ENCODE results near the gene CACYBP. TPM values are rescaled to one million over a fixed set of nuclear protein-coding genes. Genes with fewer than 3 reads are reported as not detected.

Gene CACYBP
- total RNA-seq, 1 experiment from 2014 or later, result 194 TPM

DNA sequence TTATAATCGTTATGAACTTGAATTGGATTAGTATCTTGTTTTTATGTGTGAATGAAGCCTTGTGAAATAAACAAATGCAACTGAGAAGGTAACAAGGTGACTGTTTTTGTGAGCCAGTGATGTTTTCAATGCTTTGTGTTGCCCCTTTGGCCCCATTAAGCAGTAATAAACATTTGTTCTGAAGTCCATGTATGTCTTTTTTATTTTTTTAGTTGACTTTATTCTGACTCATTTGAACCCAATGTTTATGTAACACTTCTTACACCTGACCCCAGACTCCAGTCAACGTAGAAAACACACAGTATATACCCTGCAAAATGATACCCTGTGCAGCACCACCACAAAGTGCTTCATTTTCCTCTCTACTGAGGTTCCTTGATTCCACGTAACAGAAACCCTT lies 4.6 kb upstream of the CACYBP start (continued):
- TF ChIP-seq CBX3 (IDR thresholded peaks at IDR 0.05; ENCODE audit: low read depth) (no peak), ELF1 (IDR thresholded peaks at IDR 0.05; ENCODE audit: borderline replicate concordance, low read depth) (no peak), YY1 (IDR thresholded peaks at IDR 0.05; ENCODE audit: extremely low read depth, insufficient replicate concordance, low read depth, low read length) (no peak), ZNF274 (IDR thresholded peaks at IDR 0.05; ENCODE audit: low read depth, low read length) (no peak), SRF (IDR thresholded peaks at IDR 0.05; ENCODE audit: low read depth) (no peak), ZFX (IDR thresholded peaks at IDR 0.05) (no peak)
- TF ChIP-seq, protein P1, sequence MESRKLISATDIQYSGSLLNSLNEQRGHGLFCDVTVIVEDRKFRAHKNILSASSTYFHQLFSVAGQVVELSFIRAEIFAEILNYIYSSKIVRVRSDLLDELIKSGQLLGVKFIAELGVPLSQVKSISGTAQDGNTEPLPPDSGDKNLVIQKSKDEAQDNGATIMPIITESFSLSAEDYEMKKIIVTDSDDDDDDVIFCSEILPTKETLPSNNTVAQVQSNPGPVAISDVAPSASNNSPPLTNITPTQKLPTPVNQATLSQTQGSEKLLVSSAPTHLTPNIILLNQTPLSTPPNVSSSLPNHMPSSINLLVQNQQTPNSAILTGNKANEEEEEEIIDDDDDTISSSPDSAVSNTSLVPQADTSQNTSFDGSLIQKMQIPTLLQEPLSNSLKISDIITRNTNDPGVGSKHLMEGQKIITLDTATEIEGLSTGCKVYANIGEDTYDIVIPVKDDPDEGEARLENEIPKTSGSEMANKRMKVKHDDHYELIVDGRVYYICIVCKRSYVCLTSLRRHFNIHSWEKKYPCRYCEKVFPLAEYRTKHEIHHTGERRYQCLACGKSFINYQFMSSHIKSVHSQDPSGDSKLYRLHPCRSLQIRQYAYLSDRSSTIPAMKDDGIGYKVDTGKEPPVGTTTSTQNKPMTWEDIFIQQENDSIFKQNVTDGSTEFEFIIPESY (IDR thresholded peaks at IDR 0.05; ENCODE audit: extremely low read depth, insufficient replicate concordance, low read length), result no peak

DNA sequence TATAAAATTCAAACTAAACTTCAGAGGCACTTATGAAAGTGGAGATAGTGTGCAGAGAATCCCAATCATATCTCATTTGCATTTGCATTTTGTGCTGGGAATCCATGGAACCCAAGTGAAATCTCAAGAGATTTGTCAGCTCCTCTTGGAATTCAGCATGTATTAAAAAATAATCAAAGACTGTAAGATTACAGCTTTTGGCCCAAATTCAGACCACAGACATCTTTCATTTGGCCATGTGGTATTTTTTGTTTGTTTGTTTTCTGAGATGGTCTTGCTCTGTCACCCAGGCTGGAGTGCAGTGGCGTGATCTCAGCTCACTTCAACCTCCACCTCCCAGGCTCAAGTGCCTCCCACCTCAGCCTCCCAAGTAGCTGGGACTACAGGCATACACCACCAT lies 3.8 kb upstream of the CACYBP start:
- no TSS peak for BruUV-seq (replicated peaks)
- Histone ChIP-seq H3K79me2 (ENCODE audit: insufficient read depth, low read length) (peaks cover 19% of the 10 kb centered on the region), H3K27me3 (ENCODE audit: insufficient read depth, low read length) (no peaks in the 10 kb centered on the region), H3K9me3 (ENCODE audit: control insufficient read depth in 1 of 2, insufficient read depth in 1 of 2, low read depth in 1 of 2, low read length in 2 of 2) (no peaks in the 10 kb centered on the region), H3K27ac (ENCODE audit: low read depth, low read length) (no peak overlapping the region), H3K36me3 (ENCODE audit: control insufficient read depth in 1 of 2, insufficient read depth in 2 of 2, low read length in 2 of 2) (no peaks in the 10 kb centered on the region), H3K4me3 (replicated peaks in 1 of 2; ENCODE audit: low read depth in 1 of 2, low read length in 2 of 2) (no peak overlapping the region), H4K20me1 (ENCODE audit: insufficient read depth) (peaks cover 3% of the 10 kb centered on the region; the same call in 1 of the 2 replicates), H3K9ac (ENCODE audit: low read length) (no peak overlapping the region), H3K9me2 (ENCODE audit: insufficient read depth) (no peaks in the 10 kb centered on the region), H3K4me1 (ENCODE audit: control insufficient read depth in 1 of 2, insufficient read depth in 2 of 2, low read length in 2 of 2) (peaks cover 4 to 18% of the 10 kb centered on the region in 2 experiments; a peak in 3 of 4 replicates), H2AFZ (ENCODE audit: low read depth, low read length, poor library complexity, severe bottlenecking) (no peak overlapping the region), H3K4me2 (ENCODE audit: low read length) (no peak overlapping the region)
- no peak for ATAC-seq
- TF ChIP-seq TCF7L2 (IDR thresholded peaks at IDR 0.05; ENCODE audit: borderline replicate concordance, extremely low read depth, insufficient read depth, insufficient read length) (no peak), RAD21 (IDR thresholded peaks at IDR 0.05; ENCODE audit: low read depth) (no peak)
- RAD21 ChIA-PET (ENCODE audit: low non-redundant PET in 1 of 2, low total read pairs in 2 of 2, uncharacterized antibody in 2 of 2, unreplicated experiment in 2 of 2), result no interaction called here
- CTCF ChIA-PET, result interaction anchor here (1.2 to 1.4 kb wide), 2 partner anchors 9 to 13 kb away, joined by 3 to 8 read pairs; no protein-coding TSS in a partner anchor
- intact Hi-C loops (cut with micrococcal nuclease), result loop anchor here (5.0 kb wide), 1 partner anchor 734 kb away; no protein-coding TSS in a partner anchor
- DNase-seq (ENCODE audit: low read depth, low spot score), result no peak
- POLR2A ChIA-PET, result no interaction called here
